HT1080 (cell line): ENCODE results near the gene SAMD4A. TPM values are rescaled to one million over a fixed set of nuclear protein-coding genes. Genes with fewer than 3 reads are reported as not detected.

Source experiments
- DNase-seq: peaks from one replicate; pipeline ENCODE4 v3.0.0-alpha.2; 2015; ENCODE audit warnings: low read depth
- total RNA-seq: library from RNA; depleted of rRNA; stranded (reverse); fragments of >200 nt; shearing (Covaris generic); gene quantifications from 2 replicates; pipeline ENCODE4 v1.2.3, GENCODE V29; 2014

SAMD4A gene
- total RNA-seq, 1 experiment from 2014 or later, result 16.3 TPM

- DNase-seq, result no peak
Measured at GRCh38 chr14:54629635-54630360, 62.9 kb downstream of the SAMD4A start.

DNA sequence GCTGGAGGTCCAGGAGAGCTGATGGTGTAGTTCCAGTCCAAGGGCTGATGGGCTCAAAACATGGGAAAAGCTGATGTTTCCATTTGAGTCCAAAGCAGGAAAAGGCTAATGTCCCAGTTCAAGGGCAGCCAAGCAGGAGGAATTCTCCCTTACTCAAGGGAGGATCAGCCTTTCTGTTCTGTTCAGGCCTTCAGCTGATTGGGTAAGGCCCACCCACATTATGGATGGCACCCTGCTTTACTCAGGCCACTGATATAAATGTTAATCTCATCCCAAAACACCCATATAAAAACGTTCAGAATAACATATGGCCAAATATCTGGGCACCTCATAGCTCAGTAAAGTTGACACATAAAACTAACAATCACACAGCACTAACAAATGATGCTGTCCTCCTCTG, 64.1 kb downstream of the SAMD4A start:
- DNase-seq, result no peak

DNA sequence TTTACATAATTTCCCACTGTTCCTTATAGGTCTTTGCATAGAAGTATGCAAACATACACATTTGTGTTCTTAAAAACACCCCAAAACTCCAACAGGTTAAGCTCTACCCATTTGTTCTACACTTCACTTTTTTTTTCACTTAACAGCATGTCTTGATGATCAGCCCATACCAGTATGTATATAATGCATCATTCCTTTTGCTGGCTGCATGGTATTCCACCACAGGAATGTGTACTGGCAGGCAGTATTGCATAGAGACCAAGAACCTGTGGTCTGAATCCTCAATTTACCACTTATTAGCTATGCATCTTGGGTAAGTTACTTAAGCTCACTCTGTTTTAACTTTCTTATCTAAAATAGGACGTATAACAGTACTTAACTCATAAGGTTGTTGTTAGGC, 65.5 kb downstream of the SAMD4A start:
- no peak for DNase-seq

DNA sequence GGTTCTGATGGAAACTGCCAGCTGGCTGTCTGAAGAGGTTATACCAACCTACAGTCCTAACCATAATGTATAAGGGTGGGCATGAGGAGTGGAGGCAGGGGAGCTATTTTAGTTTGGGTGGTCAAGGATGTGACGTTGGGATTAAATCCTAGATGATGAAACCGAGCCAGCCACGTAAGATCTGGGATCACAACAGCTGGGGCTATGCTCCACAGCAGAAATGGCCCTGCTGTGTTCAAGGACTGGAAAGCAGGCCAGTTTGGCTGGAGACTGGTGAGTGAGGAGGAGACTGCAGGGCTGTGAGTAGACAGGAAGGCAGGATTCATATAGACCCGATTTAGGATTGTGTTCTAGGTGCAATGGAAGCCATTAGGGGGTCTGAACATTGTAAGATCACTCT, 66.1 kb downstream of the SAMD4A start:
- DNase-seq, result no peak

GRCh38 chr14:54637270-54638134, 70.6 kb downstream of the SAMD4A start:
- DNase-seq, result peak; percentile 20

GRCh38 chr14:54638135-54638446, 71.2 kb downstream of the SAMD4A start:
- DNase-seq, result peak; percentile 86

DNA sequence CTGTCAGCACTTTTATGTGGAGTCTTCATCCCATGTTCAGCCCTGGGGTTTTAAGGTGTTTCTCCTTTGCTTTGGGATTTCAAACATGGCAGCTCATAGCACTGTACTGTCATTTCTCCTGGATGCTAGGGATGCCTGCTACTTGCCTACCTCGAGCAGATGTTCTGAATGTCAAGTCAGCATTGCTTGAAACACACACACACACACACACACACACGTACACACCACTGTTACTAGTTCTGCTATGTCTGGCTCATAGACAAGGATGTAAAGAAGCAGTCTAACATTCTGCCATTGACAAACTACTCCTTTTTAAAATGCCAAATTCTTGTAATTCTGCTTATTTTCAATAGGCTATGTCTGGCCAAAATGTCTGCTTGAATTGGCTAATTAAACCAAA, 72.7 kb downstream of the SAMD4A start:
- no peak for DNase-seq

DNA sequence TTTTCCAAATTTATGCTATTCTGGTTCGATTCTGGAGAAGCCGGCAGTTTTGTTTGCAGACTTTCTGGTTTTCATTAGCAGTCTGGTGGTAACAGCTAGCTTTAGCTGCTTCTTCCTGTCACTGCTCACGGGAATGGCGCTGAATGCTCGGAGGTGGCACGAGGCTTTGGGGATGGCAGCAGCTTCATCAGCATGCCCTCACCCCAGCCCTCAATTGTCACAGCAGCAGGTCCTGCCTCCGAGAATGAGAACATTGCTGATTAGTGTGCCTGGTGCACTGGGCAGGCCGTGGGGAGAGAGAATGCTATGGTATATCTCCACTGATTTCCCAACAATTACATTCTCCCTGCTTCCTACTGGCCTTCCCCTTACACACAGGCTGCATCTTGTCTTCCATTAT, 73.6 kb downstream of the SAMD4A start:
- DNase-seq, result no peak

- no peak for DNase-seq
Measured at GRCh38 chr14:54642121-54642520, 75.2 kb downstream of the SAMD4A start.

DNA sequence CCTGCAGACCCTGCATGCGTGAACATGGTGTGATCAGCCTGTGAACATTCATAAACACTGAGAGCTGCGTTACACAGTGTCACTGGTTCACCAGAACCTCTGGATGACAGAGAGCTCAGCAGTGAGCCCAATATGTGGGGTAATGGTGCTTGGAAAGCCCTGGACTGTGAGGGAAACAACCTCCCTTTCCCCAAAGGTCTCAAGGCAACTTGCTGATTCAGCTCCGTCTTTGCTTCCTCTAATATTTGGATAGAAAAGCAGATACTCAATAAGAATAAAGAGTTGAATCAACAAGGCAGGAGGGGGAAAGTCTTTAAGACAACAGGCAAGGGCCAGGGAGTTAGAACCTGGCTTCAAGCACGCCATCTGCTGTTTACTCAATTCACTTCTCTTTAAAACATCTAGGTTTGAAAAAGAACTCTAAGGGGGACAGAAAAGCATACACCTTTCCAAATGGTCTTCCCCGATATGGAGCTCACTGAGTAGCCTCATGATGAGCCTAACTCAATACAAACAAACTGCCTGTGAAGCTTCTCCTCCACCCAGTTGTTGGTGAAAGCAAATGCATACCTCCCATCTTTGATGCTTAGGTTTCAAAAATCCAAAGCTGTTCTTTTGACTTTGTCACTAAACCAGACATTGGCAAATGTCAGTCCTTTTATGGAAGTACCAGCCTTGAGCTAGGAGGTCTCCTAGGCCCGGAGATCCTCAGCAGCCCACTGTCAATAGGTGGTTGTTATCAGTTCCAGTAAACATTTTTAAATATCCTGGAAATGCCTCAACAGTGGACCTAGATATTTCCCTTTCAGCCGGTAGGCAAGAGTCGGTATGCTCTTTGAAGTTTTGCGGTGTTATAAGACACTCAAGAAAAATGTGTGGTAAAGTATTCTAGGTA, 76.1 kb downstream of the SAMD4A start:
- DNase-seq, result peak; percentile 15

DNA sequence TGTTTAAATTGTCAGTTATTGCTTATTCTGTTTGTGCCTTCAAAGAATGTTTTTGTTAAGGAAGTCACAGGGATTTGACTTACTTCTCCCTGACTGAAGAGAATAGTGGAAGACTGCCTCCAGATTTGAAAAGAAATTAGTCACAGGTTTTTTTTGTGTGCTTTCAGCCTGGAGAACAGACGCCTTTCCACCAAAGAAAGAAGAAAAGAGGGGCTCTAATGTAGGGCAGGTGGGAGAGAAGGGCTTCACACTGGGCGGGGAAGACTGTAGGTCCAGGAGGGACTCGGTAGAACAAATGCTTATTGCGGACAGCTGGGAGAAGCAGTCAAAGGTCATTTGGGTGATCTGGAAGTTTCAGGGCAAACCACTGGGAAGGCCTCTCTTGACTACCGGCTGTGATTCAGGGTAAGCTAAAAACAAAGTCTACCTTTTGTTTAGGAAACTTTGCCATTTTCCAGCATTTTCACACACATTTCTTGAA, 76.8 kb downstream of the SAMD4A start:
- no peak for DNase-seq

DNA sequence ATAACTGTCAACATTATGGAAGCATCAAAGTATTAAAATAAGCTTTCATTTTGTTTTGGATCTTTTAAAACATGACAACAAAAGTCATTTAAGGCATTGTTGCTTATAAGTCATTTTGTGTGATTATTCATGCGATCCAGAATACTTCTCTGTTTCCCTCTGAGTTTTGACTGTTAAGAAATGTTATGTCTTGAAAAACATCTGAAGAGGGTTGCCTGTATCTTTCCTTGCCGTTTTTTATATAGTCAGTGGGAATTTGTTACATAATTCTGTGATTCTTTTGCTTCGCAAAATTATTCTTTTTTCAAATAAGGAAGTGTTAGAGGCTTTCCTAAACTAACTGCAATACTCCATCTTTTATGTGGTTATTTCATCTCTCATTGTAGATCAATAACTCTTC, 78.7 kb downstream of the SAMD4A start:
- DNase-seq, result no peak

- no peak for DNase-seq
Measured at GRCh38 chr14:54646626-54647025, 79.7 kb downstream of the SAMD4A start.

DNA sequence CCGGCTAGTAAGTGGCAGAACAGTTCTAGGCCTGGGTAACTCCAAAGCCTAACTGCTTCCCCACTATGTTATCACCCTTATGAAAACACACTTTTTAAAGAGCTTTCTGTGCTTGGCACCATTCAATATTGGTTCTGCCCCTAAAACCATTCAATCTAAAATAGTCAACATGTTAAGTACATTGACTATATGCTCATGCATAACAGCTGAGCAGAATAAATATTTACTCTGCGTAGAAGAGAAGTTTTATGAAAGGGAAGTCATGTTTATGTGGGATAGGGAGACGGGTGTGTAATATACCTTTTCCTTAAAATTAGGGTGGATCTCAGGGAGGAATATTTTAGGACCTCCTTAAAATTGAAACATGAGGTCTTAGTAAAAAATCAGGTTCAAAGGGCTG, 80.5 kb downstream of the SAMD4A start:
- DNase-seq, result no peak

GRCh38 chr14:54649056-54649455, 82.1 kb downstream of the SAMD4A start:
- DNase-seq, result no peak

DNA sequence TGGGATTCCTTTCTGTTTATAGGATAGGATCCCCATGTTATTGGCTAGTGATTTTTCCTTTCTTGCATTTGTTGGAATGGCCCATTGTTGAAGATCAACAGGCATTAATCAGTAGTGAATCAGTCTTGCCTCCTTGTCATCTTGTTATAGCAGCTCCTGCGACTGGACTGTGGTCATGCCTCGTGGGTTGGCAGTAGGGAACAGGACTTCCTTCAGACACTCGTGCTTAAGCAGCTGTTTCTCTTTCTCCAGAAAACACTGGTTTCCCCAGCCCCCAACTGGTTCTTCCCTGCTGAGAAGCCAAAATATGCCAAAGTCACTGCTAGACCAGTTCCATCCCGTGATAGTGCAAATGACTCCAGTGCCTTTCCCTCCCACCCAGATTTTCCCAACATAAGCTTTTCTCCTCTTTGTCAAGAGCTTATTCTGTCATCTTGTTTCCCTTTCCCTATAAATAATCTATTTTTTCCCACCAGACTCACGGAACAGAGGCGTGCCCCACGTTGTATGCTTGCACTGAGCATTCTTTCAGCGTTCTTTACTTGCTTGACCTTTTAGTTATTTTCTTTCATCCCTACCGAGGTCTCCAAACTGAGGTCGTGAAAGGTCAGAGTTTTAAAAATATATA, 83.5 kb downstream of the SAMD4A start:
- DNase-seq, result peak; percentile 67

DNA sequence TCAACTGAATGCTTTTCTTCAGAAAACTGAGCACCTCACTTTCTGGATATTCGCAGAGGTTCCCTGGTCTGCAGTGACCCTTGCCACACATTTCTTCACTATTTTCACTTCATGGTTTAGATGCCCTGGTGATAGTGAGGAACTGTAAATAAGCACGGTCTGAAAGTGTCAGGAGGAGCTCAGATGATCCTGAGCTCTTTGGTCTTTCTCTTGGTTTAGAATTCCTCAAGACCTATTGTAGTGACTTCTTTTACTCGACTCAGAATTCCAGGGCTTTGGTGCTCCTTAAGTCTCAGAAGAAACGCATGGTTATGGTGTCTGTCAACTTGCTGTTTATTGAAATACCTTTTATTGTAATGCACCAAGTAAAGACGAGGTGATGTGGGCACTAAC, 84.0 kb downstream of the SAMD4A start:
- no peak for DNase-seq

- no peak for DNase-seq
Measured at GRCh38 chr14:54651649-54652048, 84.7 kb downstream of the SAMD4A start.

DNA sequence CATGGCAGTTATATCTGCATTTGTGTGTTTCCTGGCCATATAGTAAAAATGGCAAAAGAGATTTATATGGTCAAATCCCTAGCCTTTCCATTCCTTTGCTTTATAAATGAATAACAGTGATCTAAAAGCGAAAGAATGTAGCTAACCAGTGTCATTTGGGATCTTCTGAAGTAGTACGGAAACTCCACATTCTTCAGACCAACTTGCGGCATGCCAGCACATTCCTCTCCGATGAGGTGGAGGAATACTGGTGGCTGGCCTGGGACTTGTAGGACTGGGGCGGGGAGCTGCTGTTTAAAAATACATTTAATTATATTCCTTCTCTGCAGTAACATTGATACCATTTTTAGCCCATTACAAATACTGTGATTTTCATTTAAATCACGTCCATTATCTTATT, 85.3 kb downstream of the SAMD4A start:
- peak; percentile 99 for DNase-seq

GRCh38 chr14:54652605-54653052, 85.7 kb downstream of the SAMD4A start:
- peak; percentile 39 for DNase-seq
